ENCODE data around the gene KLF6. TPM values are rescaled to one million over a fixed set of nuclear protein-coding genes. Genes with fewer than 3 reads are reported as not detected.
A peak's percentile ranks its signal among the peaks of the same experiment; 100 is the strongest.

The KLF6 gene
- total RNA-seq, 4 donors from 2014 or later: 156 to 226 (median 189) TPM

GRCh38 chr10:3770611-3771110 is 14.3 kb downstream of the KLF6 start:
- no peak for DNase-seq (ENCODE audit: low spot score in 2 of 2)
- no peak overlapping the region for H3K4me3 ChIP-seq
- H3K36me3 ChIP-seq: peaks cover 0 to 16% (median 0%) of the 10 kb centered on the region in 3 donors
- no peaks in the 10 kb centered on the region for H3K9me3 ChIP-seq
- H3K27ac ChIP-seq: no peak overlapping the region
- peaks cover 0 to 24% (median 13%) of the 10 kb centered on the region in 4 donors for H3K4me1 ChIP-seq
- no peaks in the 10 kb centered on the region for H3K27me3 ChIP-seq
- WGBS, 2 donors: 95 to 96% methylated on average over 8 of the region's 8 CpGs
- TF ChIP-seq EP300 (IDR thresholded peaks at IDR 0.05): no peak
- no peak for TF ChIP-seq POLR2A (IDR thresholded peaks at IDR 0.05)
- no peak for TF ChIP-seq CTCF (IDR thresholded peaks at IDR 0.05)

DNA sequence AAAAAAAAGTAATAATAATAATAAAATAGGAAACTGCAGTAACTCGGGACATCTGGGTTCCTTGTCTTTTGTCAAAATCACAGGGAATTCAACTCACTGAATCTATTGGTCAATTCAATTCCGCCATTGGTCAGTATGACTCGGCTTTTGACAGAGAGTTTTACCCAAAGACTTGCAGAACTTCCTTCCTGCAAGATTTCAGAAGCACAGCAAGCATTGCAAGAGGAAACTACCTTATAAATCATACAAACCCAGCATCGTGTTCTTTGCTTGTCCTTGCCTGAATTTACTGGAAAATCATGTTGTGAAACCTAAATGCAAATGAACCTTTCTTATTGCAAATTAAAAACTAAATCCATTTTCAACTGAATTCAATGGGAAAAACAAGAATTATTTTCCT is 15.5 kb downstream of the KLF6 start:
- Histone ChIP-seq H3K4me1 (peaks cover 0 to 18% (median 6%) of the 10 kb centered on the region in 4 donors), H3K27me3 (no peaks in the 10 kb centered on the region), H3K36me3 (peaks cover 0 to 9% (median 0%) of the 10 kb centered on the region in 3 donors), H3K9me3 (no peaks in the 10 kb centered on the region), H3K4me3 (no peak overlapping the region), H3K27ac (no peak overlapping the region)
- WGBS, 2 donors: 78 to 85% methylated on average over 4 of the region's 4 CpGs
- no peak for DNase-seq (ENCODE audit: low spot score in 2 of 2)
- TF ChIP-seq EP300 (IDR thresholded peaks at IDR 0.05): peak in 1 of 2 donors; percentile 31
- no peak for TF ChIP-seq CTCF (IDR thresholded peaks at IDR 0.05)
- TF ChIP-seq POLR2A (IDR thresholded peaks at IDR 0.05): no peak

DNA sequence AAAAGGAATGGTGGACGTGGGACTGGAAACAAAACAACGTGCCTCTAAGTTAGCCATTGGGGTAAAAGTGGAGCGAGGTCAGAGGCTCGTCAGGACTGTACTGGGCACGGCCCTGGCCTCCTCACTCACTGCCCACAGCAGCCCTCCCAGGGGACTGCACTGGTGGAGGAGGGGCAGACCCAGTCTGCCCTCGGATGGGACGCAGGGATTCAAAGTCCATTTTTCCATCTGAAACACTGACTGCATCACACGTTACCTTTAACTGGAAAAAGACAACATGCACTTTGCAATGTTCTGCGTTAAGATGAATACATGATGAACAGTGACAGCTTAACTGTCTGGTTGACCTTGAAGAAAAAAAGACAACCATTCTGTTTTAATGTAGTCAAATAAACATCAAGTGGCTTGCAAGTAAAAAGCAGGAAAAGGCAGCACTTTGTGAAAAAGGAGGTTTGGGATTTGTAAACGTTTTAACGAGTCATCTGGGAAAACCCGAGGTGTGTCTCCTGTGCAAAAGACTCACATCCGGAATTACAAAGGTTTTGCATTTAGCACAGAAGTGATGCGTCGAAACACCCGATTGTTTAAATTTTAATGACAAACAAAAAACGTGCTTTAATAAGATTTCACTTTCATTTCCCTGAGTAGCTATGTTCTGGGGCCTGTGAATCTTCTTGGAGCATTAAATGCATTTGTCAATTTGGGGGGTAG is 18.8 kb downstream of the KLF6 start:
- WGBS, 2 donors: 70 to 72% methylated on average over 17 of the region's 17 CpGs
- TF ChIP-seq EP300 (IDR thresholded peaks at IDR 0.05) (no peak), POLR2A (IDR thresholded peaks at IDR 0.05) (no peak)
- Histone ChIP-seq H3K36me3 (no peaks in the 10 kb centered on the region), H3K9me3 (no peaks in the 10 kb centered on the region), H3K4me3 (no peak overlapping the region), H3K4me1 (peaks cover 0 to 39% (median 14%) of the 10 kb centered on the region in 4 donors), H3K27ac (no peak overlapping the region), H3K27me3 (no peaks in the 10 kb centered on the region)
- no peak for DNase-seq (ENCODE audit: low spot score in 2 of 2)

DNA sequence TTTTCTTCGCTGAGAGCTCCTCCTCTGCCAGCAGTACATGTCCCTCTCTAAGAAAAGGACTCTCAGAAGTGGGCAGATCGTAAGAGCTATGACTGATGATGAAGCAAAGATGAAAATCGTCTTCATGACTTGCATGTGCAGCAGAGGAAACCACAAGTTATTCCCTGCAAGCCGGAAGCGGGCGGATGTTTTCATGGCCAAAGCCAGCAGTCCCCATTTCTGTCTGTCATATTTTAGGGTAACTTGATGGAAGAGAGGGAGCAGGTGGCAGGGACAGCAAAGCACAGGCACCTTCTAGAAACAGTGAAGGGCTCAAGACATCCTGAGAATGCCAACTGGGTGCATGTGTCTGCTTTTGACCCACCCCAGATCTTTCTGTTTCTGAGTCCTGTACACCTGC is 19.9 kb downstream of the KLF6 start:
- no peaks in the 10 kb centered on the region for H3K9me3 ChIP-seq
- DNase-seq (ENCODE audit: low spot score in 2 of 2): no peak
- H3K4me1 ChIP-seq: peaks cover 0 to 43% (median 15%) of the 10 kb centered on the region in 4 donors
- H3K27ac ChIP-seq: peak overlapping the region in 1 of 4 donors; percentile 29
- WGBS, 2 donors: 62 to 68% methylated on average over 6 of the region's 6 CpGs
- H3K36me3 ChIP-seq: no peaks in the 10 kb centered on the region
- TF ChIP-seq CTCF (IDR thresholded peaks at IDR 0.05) (no peak), EP300 (IDR thresholded peaks at IDR 0.05) (peak in 1 of 2 donors; percentile 20), POLR2A (IDR thresholded peaks at IDR 0.05) (no peak)
- H3K4me3 ChIP-seq: no peak overlapping the region
- no peaks in the 10 kb centered on the region for H3K27me3 ChIP-seq

GRCh38 chr10:3764626-3765112 is 20.3 kb downstream of the KLF6 start:
- TF ChIP-seq POLR2A (IDR thresholded peaks at IDR 0.05) (no peak), EP300 (IDR thresholded peaks at IDR 0.05) (no peak), CTCF (IDR thresholded peaks at IDR 0.05) (no peak)
- no peak overlapping the region for H3K4me3 ChIP-seq
- peak overlapping the region in 1 of 4 donors; percentile 29 for H3K27ac ChIP-seq
- 70 to 73% methylated on average over 5 of the region's 5 CpGs for WGBS, 2 donors
- no peak for DNase-seq (ENCODE audit: low spot score in 2 of 2)
- H3K9me3 ChIP-seq: no peaks in the 10 kb centered on the region
- no peaks in the 10 kb centered on the region for H3K36me3 ChIP-seq
- H3K4me1 ChIP-seq: peaks cover 0 to 43% (median 15%) of the 10 kb centered on the region in 4 donors
- no peaks in the 10 kb centered on the region for H3K27me3 ChIP-seq

Measured in tibial nerve (tissue), 4 donors.